T47D (cell line): ENCODE measurements around the gene TRMT10C.
"Not testable (repeated sequence)": the region's sequence is repeated elsewhere in the genome, so short reads cannot be mapped to it uniquely, and the experiment has no call there.

Source experiments
- DNase-seq, 2 experiments: peaks; one replicate each; pipeline versions ENCODE4 v3.0.0 to v3.0.0-alpha.2; 2011 to 2012; ENCODE audit warnings: low read depth in 1 of 2, low spot score in 1 of 2
- JUND ChIP-seq: IDR thresholded peaks from 2 replicates; pipeline ENCODE4 v1.6.1; 2012; ENCODE audit warnings: low read depth
- in situ Hi-C: cut with HindIII; loops from 2 replicates; pipeline ENCODE4 v1.10.0; 2016; ENCODE audit warnings: low sequenced_read_pairs, low pct_unique_long_range_greater_than_20kb

TRMT10C gene

DNA sequence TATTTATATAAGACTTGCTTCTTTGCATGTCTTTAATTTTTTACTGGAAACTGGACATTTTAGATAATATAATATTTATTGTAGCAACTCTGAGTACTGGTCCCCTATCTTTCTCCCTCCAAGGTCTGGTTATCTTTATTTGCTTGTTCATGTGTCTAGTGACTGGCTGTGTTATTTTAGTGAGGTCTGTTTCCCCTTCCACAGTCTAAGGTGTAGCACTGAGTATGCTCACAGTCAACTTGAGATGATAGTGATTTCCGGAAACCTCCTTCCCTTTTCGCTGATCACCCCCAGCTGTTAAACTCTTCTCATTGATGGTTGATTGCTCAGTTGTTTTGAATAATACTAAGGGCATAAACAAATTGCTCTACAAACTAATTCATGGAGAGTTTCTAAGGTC lies 49.4 kb downstream of the TRMT10C start:
- in situ Hi-C loops = no loop called here
- no peak for TF ChIP-seq JUND
- no peak for DNase-seq

DNA sequence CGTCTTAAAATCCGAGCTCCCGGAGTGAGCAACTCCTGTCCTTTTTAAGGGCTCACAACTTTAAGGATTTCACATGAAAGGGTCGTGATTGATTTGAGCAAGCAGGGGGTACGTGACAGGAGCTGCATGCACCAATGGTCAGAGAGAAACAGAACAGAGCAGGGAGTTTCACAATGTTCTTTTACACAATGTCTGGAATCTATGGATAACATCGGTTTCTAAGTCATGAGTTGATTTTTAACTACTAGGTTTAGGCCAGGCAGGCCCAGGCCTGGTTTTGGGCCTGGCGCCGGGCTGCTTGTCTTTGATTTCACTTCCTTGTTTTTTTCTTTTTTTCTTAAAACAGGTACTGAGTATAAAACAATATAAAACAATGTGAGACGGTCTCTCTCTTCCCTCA lies 51.3 kb downstream of the TRMT10C start:
- in situ Hi-C loops, DNase-seq: not testable (repeated sequence)

DNA sequence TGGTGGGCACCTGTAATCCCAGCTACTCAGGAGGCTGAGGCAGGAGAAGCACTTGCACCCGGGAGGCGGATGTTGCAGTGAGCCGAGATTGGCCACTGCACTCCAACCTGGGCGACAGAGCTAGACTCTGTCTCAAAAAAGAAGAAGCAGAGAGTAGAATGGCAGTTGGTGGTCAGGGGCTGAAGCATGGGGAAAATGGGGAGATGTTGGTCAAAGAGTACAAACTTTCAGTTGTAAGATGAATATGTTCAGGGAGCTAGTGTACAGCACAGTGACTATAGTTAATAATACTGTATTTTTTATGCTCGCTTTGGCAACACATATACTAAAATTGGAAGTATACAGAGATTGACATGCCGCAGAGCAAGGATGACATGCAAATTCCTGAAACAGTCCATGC lies 53.9 kb downstream of the TRMT10C start:
- in situ Hi-C loops = no loop called here
- DNase-seq = no peak
- TF ChIP-seq JUND = no peak
